Naive thymus-derived CD4-positive, alpha-beta T cell (primary cell): ENCODE data around the gene CAPZA1. TPM values are rescaled to one million over a fixed set of nuclear protein-coding genes. Genes with fewer than 3 reads are reported as not detected.

Experiments
- ATAC-seq: fragments of 150-1000 bp; cut with Tn5 transposase; 2 replicates; pipeline ENCODE4 v1.10.0; 2021; ENCODE audit warnings: mild to moderate bottlenecking, moderate library complexity
- CTCF ChIA-PET: fragments of 350-600 bp; sonication (Branson Sonifier 250); formaldehyde crosslinking; loops from one replicate; lab custom pipeline; 2021; ENCODE audit warnings: antibody characterized with exemption; lab: Charles Lee
- POLR2A ChIA-PET: fragments of 350-600 bp; sonication (Branson Sonifier 250); formaldehyde crosslinking; loops from one replicate; lab custom pipeline; 2021; ENCODE audit warnings: antibody characterized with exemption, inconsistent platforms; lab: Charles Lee
- DNase-seq, 9 donors: peaks; one replicate each; pipeline versions ENCODE4 v3.0.0 to v3.0.0-alpha.2; 2020 to 2022; ENCODE audit warnings: mixed read lengths in 1 of 9
- H3K27ac ChIP-seq: one replicate; pipeline ENCODE4 v1.7.0; 2013; ENCODE audit warnings: mild to moderate bottlenecking, low read depth, low read length, moderate library complexity
- H3K27me3 ChIP-seq, 2 donors: one replicate each; pipeline ENCODE4 v1.7.0; 2013; ENCODE audit warnings: low read length in 2 of 2, mild to moderate bottlenecking in 2 of 2, moderate library complexity in 2 of 2; ENCODE audit not compliant: control insufficient read depth in 2 of 2, insufficient read depth in 2 of 2
- H3K36me3 ChIP-seq, 3 experiments: 1 replicate in 2 of 3; 2 replicates in 1 of 3; pipeline ENCODE4 v1.7.0; 2013; ENCODE audit warnings: low read length in 3 of 3, mild to moderate bottlenecking in 3 of 3, moderate library complexity in 1 of 3; ENCODE audit not compliant: insufficient read depth in 3 of 3, control insufficient read depth in 2 of 3
- H3K4me1 ChIP-seq, 2 donors: one replicate each; pipeline ENCODE4 v1.7.0; 2013; ENCODE audit warnings: low read length in 2 of 2, mild to moderate bottlenecking in 2 of 2, moderate library complexity in 1 of 2; ENCODE audit not compliant: control insufficient read depth in 2 of 2, insufficient read depth in 2 of 2
- H3K4me3 ChIP-seq: 2 replicates; pipeline ENCODE4 v1.7.0; 2013; ENCODE audit warnings: mild to moderate bottlenecking, low read length
- H3K9me3 ChIP-seq, 3 experiments: 1 replicate in 2 of 3; 2 replicates in 1 of 3; pipeline ENCODE4 v1.7.0; 2013; ENCODE audit warnings: low read length in 3 of 3; ENCODE audit not compliant: control insufficient read depth in 2 of 3
- H3K27ac Mint-ChIP-seq, 9 donors: one replicate each; pipeline ENCODE4 v1.8.0; 2020 to 2022; ENCODE audit warnings: mixed read lengths in 9 of 9, mild to moderate bottlenecking in 8 of 9, moderate library complexity in 5 of 9, inconsistent platforms in 2 of 9
- H3K27me3 Mint-ChIP-seq, 5 donors: one replicate each; pipeline ENCODE4 v1.8.0; 2021 to 2022; ENCODE audit warnings: mixed read lengths in 5 of 5, mild to moderate bottlenecking in 1 of 5
- H3K36me3 Mint-ChIP-seq, 5 donors: one replicate each; pipeline ENCODE4 v1.8.0; 2020 to 2022; ENCODE audit warnings: mixed read lengths in 5 of 5, mild to moderate bottlenecking in 3 of 5, inconsistent platforms in 1 of 5
- H3K4me1 Mint-ChIP-seq, 7 donors: one replicate each; pipeline ENCODE4 v1.8.0; 2020 to 2022; ENCODE audit warnings: mixed read lengths in 7 of 7, mild to moderate bottlenecking in 3 of 7, inconsistent platforms in 1 of 7
- H3K4me3 Mint-ChIP-seq, 10 donors: one replicate each; pipeline ENCODE4 v1.8.0; 2020 to 2022; ENCODE audit warnings: mild to moderate bottlenecking in 10 of 10, mixed read lengths in 10 of 10, moderate library complexity in 6 of 10, inconsistent platforms in 2 of 10
- H3K9me3 Mint-ChIP-seq, 11 donors: one replicate each; pipeline ENCODE4 v1.8.0; 2020 to 2022; ENCODE audit warnings: mixed read lengths in 11 of 11, mild to moderate bottlenecking in 4 of 11, inconsistent platforms in 1 of 11, moderate library complexity in 1 of 11
- intact Hi-C, 2 donors: fragments of 100-400 bp; cut with micrococcal nuclease; formaldehyde crosslinking; loops; one replicate each; pipeline ENCODE4 v1.15.1; 2023
- polyA plus RNA-seq, 2 donors: library from polyadenylated mRNA; unstranded; fragments of 300-500 nt; fragmentation: Illumina TruSeq; gene quantifications; one replicate each; pipeline ENCODE4 v1.2.3, GENCODE V29; 2021
- total RNA-seq, 6 experiments: library from RNA in 5 of 6; stranded (reverse) in 5 of 6; gene quantifications; 1 replicate in 5 of 6; 2 replicates in 1 of 6; pipeline ENCODE4 v1.2.3 and lab custom pipeline; 2021 to 2026

Gene CAPZA1
- total and polyA plus RNA-seq, 7 experiments from 2014 or later = 114 to 237 (median 135) TPM

DNA sequence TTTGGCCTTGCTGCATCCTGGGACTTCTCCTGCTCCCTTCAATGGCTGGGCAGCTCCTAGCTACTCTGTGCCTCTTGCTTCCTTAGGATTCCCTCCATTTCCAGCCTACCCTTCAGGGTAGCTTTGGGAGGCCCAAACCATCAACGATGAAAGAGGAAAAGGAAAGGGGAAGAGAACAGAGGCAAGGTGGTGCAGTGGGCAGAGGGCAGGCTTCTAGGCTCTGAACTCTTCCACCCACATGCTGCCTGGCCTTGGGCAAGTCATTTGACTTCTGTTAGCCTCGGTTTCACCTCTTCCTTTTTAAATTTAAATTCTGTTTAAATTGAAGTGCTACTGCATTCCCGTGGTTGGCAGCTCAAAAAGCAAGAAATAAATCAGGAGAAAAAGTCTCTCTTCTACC is 101.2 kb downstream of the CAPZA1 start:
- Histone ChIP-seq H3K27ac (no peak overlapping the region), H3K9me3 (no peaks in the 10 kb centered on the region), H3K4me1 (peaks cover 3 to 4% of the 10 kb centered on the region in 2 donors), H3K36me3 (no peaks in the 10 kb centered on the region), H3K27me3 (no peaks in the 10 kb centered on the region), H3K4me3 (no peak overlapping the region)
- intact Hi-C loops = no loop called here
- ChIA-PET POLR2A (no interaction called here), CTCF (interaction anchor here (0.7 to 3.1 kb wide), 3 partner anchors 43 to 352 kb away, joined by 3 to 11 read pairs (median 4); partner anchors contain the start of gene LRIG2)
- no peak overlapping the region for H3K4me3 Mint-ChIP-seq
- peaks cover 14 to 35% (median 22%) of the 10 kb centered on the region in 7 donors for H3K4me1 Mint-ChIP-seq
- no peak for ATAC-seq
- H3K27me3 Mint-ChIP-seq = peaks cover 0 to 26% (median 16%) of the 10 kb centered on the region in 5 donors
- H3K9me3 Mint-ChIP-seq = no peaks in the 10 kb centered on the region
- no peak overlapping the region for H3K27ac Mint-ChIP-seq
- H3K36me3 Mint-ChIP-seq = no peaks in the 10 kb centered on the region
- DNase-seq = no peak

Other genes with a start within 250 kb of the CAPZA1 start
- gene CTTNBP2NL, start 223.6 kb upstream of the CAPZA1 start, total RNA-seq = 1 to 10 TPM in 2 of 5 experiments, under 1 TPM in 3; 0.32 to 1.8 (median 0.90) TPM
- gene CTTNBP2NL, start 223.6 kb upstream of the CAPZA1 start, polyA plus RNA-seq = not detected
- gene WNT2B, start 110.9 kb upstream of the CAPZA1 start, total RNA-seq = under 1 TPM in 4 of 5 experiments, not detected in 1; 0.38 to 0.94 (median 0.61) TPM
- under 1 TPM; 0.05 to 0.55 TPM for gene WNT2B, start 110.9 kb upstream of the CAPZA1 start, polyA plus RNA-seq
- gene ST7L, start 691 bp upstream of the CAPZA1 start, total RNA-seq = 10 to 100 TPM; 15.7 to 26.8 (median 24.8) TPM
- gene ST7L, start 691 bp upstream of the CAPZA1 start, polyA plus RNA-seq = 10 to 100 TPM; 14.0 to 14.2 TPM
- 100 to 1,000 TPM in 1 of 5 experiments, 10 to 100 TPM in 4; 85.5 to 126 (median 90.1) TPM for gene MOV10, start 54.8 kb downstream of the CAPZA1 start, total RNA-seq
- 10 to 100 TPM; 26.1 to 55.9 TPM for gene MOV10, start 54.8 kb downstream of the CAPZA1 start, polyA plus RNA-seq
- 10 to 100 TPM in 3 of 5 experiments, under 1 TPM in 2; 0.57 to 89.1 (median 18.7) TPM for gene RHOC, start 87.3 kb downstream of the CAPZA1 start, total RNA-seq
- gene RHOC, start 87.3 kb downstream of the CAPZA1 start, polyA plus RNA-seq = 1 to 10 TPM; 2.6 to 4.2 TPM
- 1 to 10 TPM in 1 of 5 experiments, under 1 TPM in 2, not detected in 2; 0.46 to 1.6 (median 0.50) TPM for gene PPM1J, start 95.5 kb downstream of the CAPZA1 start, total RNA-seq
- gene PPM1J, start 95.5 kb downstream of the CAPZA1 start, polyA plus RNA-seq = not detected